Ammon's horn (tissue), 1 donor: ENCODE results near the gene CDS2.

Experiments
- DNase-seq: peaks from one replicate; pipeline ENCODE4 v3.0.0-alpha.2; 2016; ENCODE audit warnings: low spot score

CDS2 gene

GRCh38 chr20:5212907-5213487 is 86.2 kb downstream of the CDS2 start:
- DNase-seq = peak; percentile 81

GRCh38 chr20:5214826-5215225 is 88.0 kb downstream of the CDS2 start:
- no peak for DNase-seq

- DNase-seq = no peak
Measured at GRCh38 chr20:5215672-5216304, 89.0 kb downstream of the CDS2 start.

GRCh38 chr20:5216663-5217062 is 89.9 kb downstream of the CDS2 start:
- DNase-seq = peak; percentile 69

- DNase-seq = no peak
Measured at GRCh38 chr20:5217616-5218015, 90.8 kb downstream of the CDS2 start.

- DNase-seq = no peak
Measured at GRCh38 chr20:5220321-5221060, 93.7 kb downstream of the CDS2 start.

GRCh38 chr20:5221061-5221430 is 94.2 kb downstream of the CDS2 start:
- DNase-seq = no peak

GRCh38 chr20:5222919-5223634 is 96.3 kb downstream of the CDS2 start:
- DNase-seq = peak; percentile 86

GRCh38 chr20:5230544-5230943 is 103.7 kb downstream of the CDS2 start:
- no peak for DNase-seq

GRCh38 chr20:5234158-5234557 is 107.3 kb downstream of the CDS2 start:
- DNase-seq = no peak

GRCh38 chr20:5234978-5235377 is 108.2 kb downstream of the CDS2 start:
- DNase-seq = no peak
